Measurements from ENCODE around the gene PRIM2. TPM values are rescaled to one million over a fixed set of nuclear protein-coding genes. Genes with fewer than 3 reads are reported as not detected.
"Not testable (repeated sequence)": the region's sequence is repeated elsewhere in the genome, so short reads cannot be mapped to it uniquely, and the experiment has no call there.

PRIM2 gene
- total RNA-seq, 4 donors from 2014 or later = 4.9 to 19.8 (median 7.0) TPM

DNA sequence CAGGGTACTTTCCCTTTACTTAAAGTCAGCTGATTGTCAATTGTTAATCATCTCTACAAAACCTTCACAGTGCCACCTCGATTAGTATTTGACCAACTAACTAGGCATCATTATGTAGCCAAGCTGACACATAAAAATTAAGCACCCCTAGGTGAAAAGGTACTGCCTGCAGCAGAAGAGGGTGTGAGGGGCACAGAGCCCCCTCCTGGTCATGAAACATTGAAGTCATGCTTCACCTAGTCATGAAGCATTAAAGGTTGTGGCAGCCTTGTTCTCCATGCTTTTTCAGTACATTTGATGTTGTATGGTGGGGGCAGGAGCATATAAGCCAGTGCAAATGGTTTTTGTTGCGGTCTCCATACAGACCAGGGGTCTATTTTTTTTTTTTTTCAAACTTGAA, 142.4 kb downstream of the PRIM2 start:
- not testable (repeated sequence) for DNase-seq, H3K4me3 ChIP-seq, H3K27me3 ChIP-seq, H3K4me1 ChIP-seq, H3K36me3 ChIP-seq, H3K27ac ChIP-seq, H3K9me3 ChIP-seq

DNA sequence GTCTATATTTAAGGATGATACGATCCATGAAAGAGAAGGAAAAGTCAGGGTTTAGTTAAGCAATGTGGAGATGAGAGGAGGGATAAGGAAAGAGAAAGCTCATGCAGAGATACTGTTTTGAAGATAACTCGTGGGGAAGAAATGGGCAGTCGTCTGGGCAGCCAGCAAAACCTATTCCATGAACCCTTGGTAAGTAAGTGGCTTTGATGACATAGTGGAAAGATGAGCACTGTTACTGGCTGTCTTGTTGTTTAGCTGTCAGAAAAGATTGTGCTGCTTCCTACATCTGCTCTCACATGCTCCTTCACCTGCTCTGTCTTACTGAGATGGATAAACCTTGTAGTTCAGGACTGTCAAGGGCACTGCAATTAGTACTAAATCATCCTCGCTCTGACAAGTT, 143.6 kb downstream of the PRIM2 start:
- not testable (repeated sequence) for DNase-seq

DNA sequence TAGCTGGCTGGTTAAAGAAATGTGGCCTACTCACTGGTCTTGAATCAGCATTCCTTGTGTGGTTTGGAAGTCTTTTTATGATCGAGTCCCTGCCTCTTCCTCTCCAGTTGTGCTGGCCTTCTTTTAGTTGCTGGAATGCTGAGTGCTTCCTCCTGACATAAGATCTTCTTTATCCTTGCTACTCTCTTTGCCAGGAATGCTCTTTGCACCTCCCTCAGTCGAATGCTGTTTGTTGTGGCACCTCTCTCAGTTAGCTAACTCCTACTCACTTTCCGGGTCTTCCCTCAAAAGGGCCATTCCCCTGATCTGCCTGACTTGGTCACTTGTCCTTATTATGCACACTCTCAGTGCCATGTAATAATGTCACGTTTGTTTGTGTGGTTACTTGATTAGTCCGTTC, 146.4 kb downstream of the PRIM2 start:
- H3K9me3 ChIP-seq, H3K27ac ChIP-seq, H3K4me1 ChIP-seq, H3K27me3 ChIP-seq, H3K4me3 ChIP-seq, H3K36me3 ChIP-seq, DNase-seq: not testable (repeated sequence)

More for the DNA sequence above, 143.6 kb downstream of the PRIM2 start:
- not testable (repeated sequence) for H3K4me1 ChIP-seq, H3K36me3 ChIP-seq, H3K4me3 ChIP-seq, H3K9me3 ChIP-seq, H3K27ac ChIP-seq, H3K27me3 ChIP-seq

DNA sequence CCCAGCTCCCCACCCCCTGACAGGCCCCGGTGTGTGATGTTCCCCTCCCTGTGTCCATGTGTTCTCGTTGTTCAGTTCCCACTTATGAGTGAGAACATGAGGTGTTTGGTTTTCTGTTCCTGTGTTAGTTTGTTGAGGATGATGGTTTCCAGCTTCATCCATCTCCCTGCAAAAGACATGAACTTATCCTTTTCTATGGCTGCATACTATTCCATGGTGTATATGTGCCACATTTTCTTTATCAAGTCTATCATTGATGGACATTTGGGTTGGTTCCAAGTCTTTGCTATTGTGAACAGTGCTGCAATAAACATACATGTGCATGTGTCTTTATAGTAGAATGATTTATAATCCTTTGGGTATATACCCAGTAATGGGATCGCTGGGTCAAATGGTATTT, 148.5 kb downstream of the PRIM2 start:
- not testable (repeated sequence) for H3K36me3 ChIP-seq, H3K9me3 ChIP-seq, H3K27me3 ChIP-seq, DNase-seq, H3K27ac ChIP-seq, H3K4me1 ChIP-seq, H3K4me3 ChIP-seq

DNA sequence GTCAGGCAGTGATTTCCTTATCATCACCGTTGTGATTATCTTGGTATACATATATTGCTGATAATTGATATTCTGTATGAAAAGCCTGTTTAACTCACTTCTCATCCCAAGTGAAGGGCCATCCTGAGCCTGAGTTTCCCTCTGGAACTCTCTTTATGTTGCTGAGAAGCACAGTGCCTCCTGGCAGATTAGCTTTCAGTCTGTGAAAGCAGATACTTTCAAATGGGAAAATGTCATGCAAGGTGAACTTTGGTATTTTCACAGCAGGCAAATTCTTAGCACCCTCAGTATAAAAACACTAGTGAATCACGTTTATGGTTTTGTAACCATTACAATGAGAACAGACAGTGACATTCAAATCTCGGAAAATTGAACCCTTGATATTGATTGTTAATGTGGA, 151.6 kb downstream of the PRIM2 start:
- no peaks in the 10 kb centered on the region for H3K27me3 ChIP-seq
- H3K4me3 ChIP-seq = no peak overlapping the region
- H3K9me3 ChIP-seq = no peaks in the 10 kb centered on the region
- no peaks in the 10 kb centered on the region for H3K36me3 ChIP-seq
- H3K27ac ChIP-seq = no peak overlapping the region
- TF ChIP-seq, protein P1, sequence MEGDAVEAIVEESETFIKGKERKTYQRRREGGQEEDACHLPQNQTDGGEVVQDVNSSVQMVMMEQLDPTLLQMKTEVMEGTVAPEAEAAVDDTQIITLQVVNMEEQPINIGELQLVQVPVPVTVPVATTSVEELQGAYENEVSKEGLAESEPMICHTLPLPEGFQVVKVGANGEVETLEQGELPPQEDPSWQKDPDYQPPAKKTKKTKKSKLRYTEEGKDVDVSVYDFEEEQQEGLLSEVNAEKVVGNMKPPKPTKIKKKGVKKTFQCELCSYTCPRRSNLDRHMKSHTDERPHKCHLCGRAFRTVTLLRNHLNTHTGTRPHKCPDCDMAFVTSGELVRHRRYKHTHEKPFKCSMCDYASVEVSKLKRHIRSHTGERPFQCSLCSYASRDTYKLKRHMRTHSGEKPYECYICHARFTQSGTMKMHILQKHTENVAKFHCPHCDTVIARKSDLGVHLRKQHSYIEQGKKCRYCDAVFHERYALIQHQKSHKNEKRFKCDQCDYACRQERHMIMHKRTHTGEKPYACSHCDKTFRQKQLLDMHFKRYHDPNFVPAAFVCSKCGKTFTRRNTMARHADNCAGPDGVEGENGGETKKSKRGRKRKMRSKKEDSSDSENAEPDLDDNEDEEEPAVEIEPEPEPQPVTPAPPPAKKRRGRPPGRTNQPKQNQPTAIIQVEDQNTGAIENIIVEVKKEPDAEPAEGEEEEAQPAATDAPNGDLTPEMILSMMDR (IDR thresholded peaks at IDR 0.05) = no peak
- no peak for TF ChIP-seq POLR2A (IDR thresholded peaks at IDR 0.05)
- no peaks in the 10 kb centered on the region for H3K4me1 ChIP-seq
- no peak for DNase-seq

DNA sequence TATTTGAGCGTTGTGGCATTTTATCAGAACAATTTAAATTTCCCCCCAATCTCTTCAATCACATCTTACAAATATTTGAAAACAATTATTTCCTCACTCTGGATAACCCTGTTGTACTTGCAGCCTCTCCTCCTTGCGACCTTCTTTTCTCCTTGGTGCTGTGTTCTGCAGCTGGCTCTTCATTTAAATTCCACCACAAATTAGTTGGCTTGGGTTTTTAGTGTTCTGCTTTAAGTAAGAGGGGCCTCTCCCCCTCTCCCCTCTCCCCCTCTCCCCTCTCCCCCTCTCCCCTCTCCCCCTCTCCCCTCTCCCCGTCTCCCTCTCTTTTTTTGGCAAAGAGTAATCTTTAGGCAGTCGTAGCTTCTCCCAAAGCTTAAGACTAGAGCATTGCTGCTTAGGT, 152.7 kb downstream of the PRIM2 start:
- not testable (repeated sequence) for H3K4me3 ChIP-seq, H3K27me3 ChIP-seq, H3K27ac ChIP-seq, H3K9me3 ChIP-seq, H3K36me3 ChIP-seq, H3K4me1 ChIP-seq, DNase-seq

DNA sequence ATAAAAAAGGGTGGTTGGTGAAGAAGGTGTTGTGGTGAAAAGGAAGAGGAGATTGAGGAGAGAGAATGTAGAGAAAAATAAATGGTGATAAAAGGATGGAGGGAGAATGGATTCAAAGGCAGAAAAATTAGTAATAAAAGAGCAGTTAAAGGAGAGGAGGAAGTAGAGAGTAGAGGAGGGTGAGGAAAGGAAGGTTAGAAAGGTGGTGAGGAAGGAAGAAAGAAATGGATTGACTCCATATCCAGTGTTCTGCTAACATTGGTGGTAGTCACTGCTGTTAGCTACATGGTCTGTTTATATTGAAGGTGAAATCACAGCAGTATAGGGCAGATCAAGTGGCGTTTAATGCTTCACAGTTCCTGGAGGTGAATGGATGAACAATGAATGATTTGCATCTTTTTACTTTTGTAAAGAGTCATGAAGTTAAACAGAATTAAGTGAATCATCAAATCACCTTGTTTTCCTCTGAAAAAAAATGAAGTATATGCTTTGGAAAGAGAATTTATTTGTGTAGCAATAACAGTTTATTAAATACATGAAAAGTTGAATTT, 154.0 kb downstream of the PRIM2 start:
- DNase-seq, H3K4me3 ChIP-seq, H3K27me3 ChIP-seq, H3K4me1 ChIP-seq, H3K36me3 ChIP-seq, H3K9me3 ChIP-seq, H3K27ac ChIP-seq: not testable (repeated sequence)

DNA sequence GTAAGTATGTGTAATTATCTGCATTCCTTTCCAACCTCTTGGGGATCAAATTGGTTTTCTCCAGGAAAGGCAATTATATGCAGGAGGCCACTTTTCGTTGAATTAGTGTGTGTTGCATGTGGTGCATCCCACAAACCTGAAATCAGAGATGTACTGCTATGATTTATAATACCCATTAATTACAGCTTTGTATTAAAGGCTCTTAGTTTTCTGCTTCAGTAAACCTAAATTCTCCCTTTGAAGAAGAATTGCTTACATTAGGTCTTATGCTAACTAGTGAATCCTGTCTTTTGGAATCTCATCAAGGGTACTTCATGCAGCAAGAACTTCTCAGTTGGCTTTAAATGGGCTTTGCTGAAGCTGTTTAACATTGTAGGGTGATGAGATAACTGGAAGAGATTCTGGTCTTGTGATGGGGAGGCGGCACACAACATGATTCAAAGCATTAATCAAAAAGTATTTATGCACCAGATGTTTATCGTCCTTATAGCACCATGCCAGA, 155.5 kb downstream of the PRIM2 start:
- H3K27ac ChIP-seq, H3K27me3 ChIP-seq, H3K9me3 ChIP-seq, H3K4me1 ChIP-seq, DNase-seq, H3K4me3 ChIP-seq, H3K36me3 ChIP-seq: not testable (repeated sequence)

DNA sequence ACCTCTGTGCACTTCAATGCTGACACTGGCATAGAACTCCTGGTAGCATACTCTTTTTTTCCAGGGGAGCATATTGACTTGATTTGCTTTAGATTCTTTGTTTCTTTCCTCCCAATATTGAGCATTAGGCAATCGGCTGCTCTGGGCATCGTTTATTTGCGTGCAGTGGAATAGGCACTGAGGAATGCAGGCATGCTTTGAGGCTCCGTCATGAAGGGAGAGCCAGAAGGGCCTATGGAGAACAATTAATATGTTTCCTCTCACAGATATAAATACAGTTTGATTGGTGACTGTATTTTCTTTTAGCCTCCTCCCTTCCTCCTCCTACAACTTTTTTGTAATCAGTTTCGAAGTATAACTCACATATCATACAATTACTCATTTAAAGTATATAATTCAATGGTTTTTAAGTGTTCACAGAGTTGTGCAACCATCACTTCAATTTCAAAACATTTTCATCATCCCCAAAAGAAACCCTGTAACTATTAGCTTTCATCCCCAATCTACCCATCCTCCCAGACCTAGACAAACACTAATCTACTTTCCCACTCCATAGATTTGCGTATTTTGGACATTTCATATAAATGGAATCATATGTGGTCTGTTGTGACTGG, 157.5 kb downstream of the PRIM2 start:
- H3K4me3 ChIP-seq, H3K27ac ChIP-seq, H3K27me3 ChIP-seq, H3K4me1 ChIP-seq, DNase-seq, H3K9me3 ChIP-seq, H3K36me3 ChIP-seq: not testable (repeated sequence)

DNA sequence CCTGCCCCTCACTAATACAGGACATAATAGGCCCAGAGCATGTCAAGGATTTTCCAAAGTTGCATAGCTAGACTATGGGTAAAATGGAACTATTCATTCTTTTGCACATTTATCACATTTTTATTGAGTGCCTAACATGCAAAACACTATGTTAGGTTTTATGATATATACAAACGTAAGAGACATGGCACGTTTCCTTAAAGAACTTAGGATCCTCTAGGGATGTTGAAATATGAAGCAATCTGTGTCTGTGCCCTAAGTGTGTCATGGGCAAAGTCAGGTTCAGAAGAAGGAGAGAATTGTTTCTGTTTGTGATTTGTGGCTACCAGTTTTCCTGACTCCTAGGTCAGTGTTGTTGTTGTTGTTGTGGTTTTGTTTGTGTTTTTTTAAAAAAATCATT, 158.2 kb downstream of the PRIM2 start:
- not testable (repeated sequence) for H3K4me3 ChIP-seq, DNase-seq, H3K27ac ChIP-seq, H3K9me3 ChIP-seq, H3K27me3 ChIP-seq, H3K36me3 ChIP-seq, H3K4me1 ChIP-seq

DNA sequence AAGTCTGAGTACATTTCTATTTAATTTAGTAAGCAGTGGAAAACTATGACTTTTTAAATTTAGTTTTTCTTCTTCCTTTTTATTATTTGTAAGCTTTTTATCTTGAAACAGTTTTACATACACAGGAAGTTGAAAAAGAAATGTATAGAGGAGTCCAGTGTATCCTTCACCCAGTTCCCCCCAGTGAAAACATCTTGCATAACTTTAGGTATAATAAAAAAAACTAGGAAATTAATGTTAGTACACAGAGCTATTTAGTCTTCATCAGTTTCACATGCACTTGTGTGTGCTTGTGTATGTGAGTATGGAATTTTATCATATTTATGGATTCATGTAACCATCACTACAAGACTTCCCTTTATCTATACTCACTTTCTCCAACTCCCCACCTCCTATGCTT, 162.8 kb downstream of the PRIM2 start:
- not testable (repeated sequence) for H3K4me3 ChIP-seq, H3K27me3 ChIP-seq

DNA sequence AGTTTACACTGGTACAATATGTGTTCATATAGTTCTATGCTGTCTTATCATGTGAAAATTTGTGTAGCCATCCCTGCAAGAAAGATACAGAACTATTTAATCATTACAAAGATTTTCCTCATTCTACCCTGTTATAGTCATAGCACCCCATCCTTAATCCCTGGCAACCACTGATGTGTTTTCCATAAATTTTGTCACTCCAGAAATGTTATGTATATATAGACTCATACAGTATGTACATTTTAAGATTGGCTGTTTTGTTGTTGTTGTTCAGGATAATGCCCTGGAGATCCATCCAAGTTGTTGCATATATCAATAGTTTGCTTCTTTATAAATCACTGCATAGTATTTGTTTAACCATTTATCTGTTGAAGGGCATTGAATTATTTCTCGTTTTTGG, 163.7 kb downstream of the PRIM2 start:
- not testable (repeated sequence) for H3K27ac ChIP-seq, H3K36me3 ChIP-seq, H3K9me3 ChIP-seq, DNase-seq, H3K4me1 ChIP-seq, H3K27me3 ChIP-seq, H3K4me3 ChIP-seq

More for the DNA sequence above, 162.8 kb downstream of the PRIM2 start:
- H3K9me3 ChIP-seq, DNase-seq, H3K4me1 ChIP-seq, H3K36me3 ChIP-seq, H3K27ac ChIP-seq: not testable (repeated sequence)

DNA sequence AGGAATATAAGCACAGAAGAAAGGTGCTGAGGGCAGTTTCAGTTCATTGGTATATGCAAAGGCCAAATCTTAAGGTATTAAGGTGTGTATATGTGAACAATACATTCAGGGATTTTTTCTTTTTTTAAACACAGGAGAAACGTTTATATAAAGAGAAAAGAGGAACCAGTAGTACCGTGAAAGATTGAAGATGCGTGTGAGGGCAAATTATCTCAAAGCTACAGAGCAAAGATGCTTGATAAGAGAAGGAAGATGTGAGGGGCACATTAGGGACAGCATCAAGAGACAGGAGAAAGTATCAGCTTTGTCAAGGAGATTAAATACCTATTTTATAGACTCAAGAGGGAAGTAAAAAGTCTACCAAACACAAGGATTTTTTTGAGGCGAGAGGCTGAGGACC, 165.0 kb downstream of the PRIM2 start:
- not testable (repeated sequence) for H3K27me3 ChIP-seq, H3K9me3 ChIP-seq, H3K36me3 ChIP-seq, H3K27ac ChIP-seq, DNase-seq, H3K4me1 ChIP-seq, H3K4me3 ChIP-seq

DNA sequence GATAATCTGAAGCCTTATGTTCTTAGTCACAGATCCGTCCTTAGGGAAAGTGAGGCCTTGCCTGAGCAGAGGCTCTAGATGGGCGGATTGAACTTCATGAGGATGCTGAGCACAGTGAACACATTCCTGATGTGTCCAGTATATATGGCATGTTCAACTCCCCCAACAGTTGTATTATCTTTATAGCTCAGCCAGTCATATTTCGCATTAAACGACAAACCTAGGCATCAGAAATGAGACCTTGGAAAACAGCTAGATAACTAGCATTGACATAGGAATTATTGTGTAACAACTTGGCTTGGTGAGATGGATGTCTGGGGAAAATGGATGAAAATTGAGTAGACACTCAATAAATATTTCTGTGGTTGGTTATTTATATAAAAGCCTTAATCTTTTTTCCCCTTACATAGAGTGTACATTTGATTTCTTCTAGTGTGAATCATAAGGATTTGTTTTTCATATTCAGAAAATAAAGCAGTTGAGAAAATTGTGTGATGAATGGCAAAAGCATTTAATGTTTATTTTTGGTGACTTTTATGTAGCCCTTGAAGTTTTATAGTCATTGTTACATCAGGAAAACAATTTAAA, 169.2 kb downstream of the PRIM2 start:
- not testable (repeated sequence) for DNase-seq, H3K4me3 ChIP-seq, H3K27me3 ChIP-seq, H3K27ac ChIP-seq, H3K9me3 ChIP-seq, H3K4me1 ChIP-seq, H3K36me3 ChIP-seq

Data from Peyer's patch (tissue), 4 donors.